A673 (cell line): ENCODE results near the gene TSC22D3.

Source experiments
- CTCF ChIP-seq: fragments of 300-800, 200-600 bp; sonication (generic); conservative IDR thresholded peaks from 2 replicates; pipeline ENCODE4 v1.5.1; 2017; ENCODE audit warnings: low read depth, mild to moderate bottlenecking, antibody characterized with exemption, low read length, moderate library complexity, mixed read lengths
- EZH2 ChIP-seq: fragments of 200-600 bp; sonication (generic); IDR thresholded peaks from 2 replicates; pipeline ENCODE4 v1.6.1; 2017; ENCODE audit warnings: borderline replicate concordance, low read depth, mild to moderate bottlenecking, mixed read lengths, antibody characterized with exemption, low read length; ENCODE audit not compliant: poor library complexity, severe bottlenecking

- TF ChIP-seq CTCF (0 out of 2 replicates have a peak, but pooled peaks have one; percentile 16), EZH2 (no peak)
These were observed at the start of gene TSC22D3 for GRCh38 chrX:107775734-107776511.
